H1 (cell line): ENCODE data around the gene CACNA1E. TPM values are rescaled to one million over a fixed set of nuclear protein-coding genes. Genes with fewer than 3 reads are reported as not detected.

Experiments used
- CTCF ChIA-PET: fragments of 300-600 bp; sonication (Branson Sonifier 250); formaldehyde crosslinking; loops from one replicate; lab custom pipeline; 2021; ENCODE audit not compliant: partially characterized antibody; lab: Charles Lee
- POLR2A ChIA-PET: fragments of 300-600 bp; sonication (Branson Sonifier 250); formaldehyde crosslinking; loops from one replicate; lab custom pipeline; 2021; ENCODE audit warnings: inconsistent platforms; ENCODE audit not compliant: partially characterized antibody; lab: Charles Lee
- DNase-seq, 2 experiments: peaks; one replicate each; pipeline versions ENCODE4 v3.0.0 to v3.0.0-alpha.2; 2010 to 2022; ENCODE audit warnings: low spot score in 2 of 2, low read depth in 1 of 2, mixed read lengths in 1 of 2
- FAIRE-seq: peaks from 2 replicates; lab custom pipeline; 2011; peaks lifted over from hg19 to GRCh38; lab: Jason Lieb, UNC
- H2AFZ ChIP-seq: 2 replicates; pipeline ENCODE4 v1.8.1; 2012; ENCODE audit warnings: low read length, inconsistent platforms
- H2AK5ac ChIP-seq: 2 replicates; pipeline ENCODE4 v1.6.1; 2013; ENCODE audit warnings: low read depth, low read length
- H2BK120ac ChIP-seq: replicated peaks from 2 replicates; pipeline ENCODE3; 2013; ENCODE audit warnings: low read depth, low read length, inconsistent platforms
- H2BK12ac ChIP-seq: 2 replicates; pipeline ENCODE4 v1.6.1; 2013; ENCODE audit warnings: low read depth, low read length
- H2BK15ac ChIP-seq: 2 replicates; pipeline ENCODE4 v1.6.1; 2013; ENCODE audit warnings: low read length
- H2BK20ac ChIP-seq: 2 replicates; pipeline ENCODE4 v1.6.1; 2013; ENCODE audit warnings: low read length
- H2BK5ac ChIP-seq: 2 replicates; pipeline ENCODE4 v1.6.1; 2013; ENCODE audit warnings: low read depth, low read length
- H3K14ac ChIP-seq: 2 replicates; pipeline ENCODE4 v1.6.1; 2013; ENCODE audit warnings: inconsistent platforms; ENCODE audit not compliant: insufficient read length
- H3K18ac ChIP-seq: 2 replicates; pipeline ENCODE4 v1.6.1; 2013; ENCODE audit warnings: low read length; ENCODE audit errors: extremely low read depth
- H3K23ac ChIP-seq: 2 replicates; pipeline ENCODE4 v1.6.1; 2013; ENCODE audit warnings: inconsistent platforms; ENCODE audit not compliant: insufficient read length
- H3K23me2 ChIP-seq: 2 replicates; pipeline ENCODE4 v1.6.1; 2013; ENCODE audit warnings: low read depth, low read length
- H3K27ac ChIP-seq: 2 replicates; pipeline ENCODE4 v1.6.1; 2011; ENCODE audit warnings: low read depth, low read length, inconsistent platforms
- H3K27me3 ChIP-seq, 4 experiments: replicated peaks in 1 of 4; 1 replicate in 1 of 4; 2 replicates in 3 of 4; pipeline versions ENCODE4 v1.6.1 to v1.8.1; 2011 to 2013; ENCODE audit warnings: low read length in 3 of 4, mild to moderate bottlenecking in 3 of 4, inconsistent platforms in 2 of 4, mixed read lengths in 2 of 4, moderate library complexity in 1 of 4; ENCODE audit not compliant: control insufficient read depth in 3 of 4, insufficient read depth in 3 of 4; ENCODE audit errors: extremely low read depth in 1 of 4
- H3K36me3 ChIP-seq, 4 experiments: 2 replicates each; pipeline versions ENCODE4 v1.6.1 to v1.8.1; 2011 to 2013; ENCODE audit warnings: mild to moderate bottlenecking in 4 of 4, low read length in 3 of 4, moderate library complexity in 2 of 4, control low read depth in 1 of 4, inconsistent platforms in 1 of 4; ENCODE audit not compliant: insufficient read depth in 4 of 4, control insufficient read depth in 2 of 4
- H3K4ac ChIP-seq: replicated peaks from 2 replicates; pipeline ENCODE3; 2013; ENCODE audit warnings: low read length, low read depth, mixed read lengths, inconsistent platforms; ENCODE audit not compliant: insufficient read length
- H3K4me1 ChIP-seq, 4 experiments: replicated peaks in 1 of 4; 1 replicate in 1 of 4; 2 replicates in 3 of 4; pipeline versions ENCODE4 v1.6.1 to v1.8.1; 2011 to 2013; ENCODE audit warnings: low read length in 3 of 4, inconsistent platforms in 2 of 4, mixed read lengths in 1 of 4; ENCODE audit not compliant: insufficient read depth in 4 of 4, control insufficient read depth in 3 of 4
- H3K4me2 ChIP-seq, 2 experiments: 2 replicates each; pipeline versions ENCODE4 v1.6.1 to v1.8.1; 2011 to 2013; ENCODE audit warnings: low read depth in 2 of 2, low read length in 2 of 2, control low read depth in 1 of 2, inconsistent platforms in 1 of 2, mild to moderate bottlenecking in 1 of 2; ENCODE audit not compliant: insufficient read depth in 1 of 2
- H3K4me3 ChIP-seq, 4 experiments: fragments of 200-600, 300-600 bp in 1 of 4; sonication (generic), shearing (Covaris generic), sonication (Bioruptor Twin) in 1 of 4; 2 replicates each; pipeline versions ENCODE4 v1.5.1 to v1.8.1; 2011 to 2016; ENCODE audit warnings: low read length in 4 of 4, low read depth in 3 of 4, control low read depth in 2 of 4, inconsistent platforms in 2 of 4, mild to moderate bottlenecking in 2 of 4, mixed read lengths in 1 of 4, moderate library complexity in 1 of 4; ENCODE audit not compliant: insufficient read depth in 2 of 4; ENCODE audit errors: extremely low read depth in 1 of 4
- H3K56ac ChIP-seq: replicated peaks from 2 replicates; pipeline ENCODE3; 2013; ENCODE audit warnings: low read depth, mild to moderate bottlenecking, mixed read lengths, low read length, inconsistent platforms; ENCODE audit not compliant: insufficient read length
- H3K79me1 ChIP-seq: 2 replicates; pipeline ENCODE4 v1.6.1; 2013; ENCODE audit warnings: low read depth, low read length, control low read depth
- H3K79me2 ChIP-seq, 2 experiments: 2 replicates each; pipeline versions ENCODE4 v1.6.1 to v1.8.1; 2012 to 2013; ENCODE audit warnings: low read length in 2 of 2, mild to moderate bottlenecking in 2 of 2, inconsistent platforms in 1 of 2; ENCODE audit not compliant: insufficient read depth in 2 of 2, control insufficient read depth in 1 of 2
- H3K9ac ChIP-seq, 4 experiments: replicated peaks in 1 of 4; 1 replicate in 1 of 4; 2 replicates in 3 of 4; pipeline versions ENCODE4 v1.6.1 to v1.8.1; 2011 to 2013; ENCODE audit warnings: low read depth in 3 of 4, low read length in 3 of 4, control low read depth in 2 of 4, mild to moderate bottlenecking in 2 of 4, moderate library complexity in 2 of 4, inconsistent platforms in 1 of 4; ENCODE audit errors: extremely low read depth in 1 of 4
- H3K9me3 ChIP-seq, 2 experiments: 2 replicates each; pipeline versions ENCODE4 v1.6.1 to v1.8.1; 2012 to 2013; ENCODE audit warnings: mild to moderate bottlenecking in 2 of 2, moderate library complexity in 2 of 2, control low read depth in 1 of 2, inconsistent platforms in 1 of 2, low read depth in 1 of 2, low read length in 1 of 2, mixed read lengths in 1 of 2; ENCODE audit not compliant: insufficient read depth in 2 of 2
- H4K20me1 ChIP-seq, 2 experiments: replicated peaks in 1 of 2; 2 replicates each; pipeline versions ENCODE3 to v1.8.1; 2011 to 2013; ENCODE audit warnings: inconsistent platforms in 2 of 2, low read length in 2 of 2, mild to moderate bottlenecking in 1 of 2; ENCODE audit not compliant: insufficient read depth in 2 of 2, control insufficient read depth in 1 of 2
- H4K5ac ChIP-seq: 2 replicates; pipeline ENCODE4 v1.6.1; 2013; ENCODE audit warnings: low read length, low read depth, mixed read lengths, inconsistent platforms; ENCODE audit not compliant: insufficient read length
- H4K8ac ChIP-seq: 2 replicates; pipeline ENCODE4 v1.8.0; 2013; ENCODE audit warnings: mild to moderate bottlenecking, moderate library complexity, low read length, inconsistent platforms; ENCODE audit not compliant: insufficient read depth; ENCODE audit errors: extremely low read depth
- H4K91ac ChIP-seq: replicated peaks from 2 replicates; pipeline ENCODE3; 2013; ENCODE audit warnings: low read length, mixed read lengths, inconsistent platforms; ENCODE audit not compliant: insufficient read length
- ATF3 ChIP-seq: IDR thresholded peaks from 2 replicates; pipeline ENCODE4 v1.6.1; 2011; ENCODE audit warnings: low read depth, mild to moderate bottlenecking, low read length; ENCODE audit not compliant: insufficient read depth
- CBX5 ChIP-seq: fragments of 300-800, 300-1000 bp; sonication (generic); IDR thresholded peaks from 2 replicates; pipeline ENCODE4 v1.7.1; 2016; ENCODE audit warnings: antibody characterized with exemption, low read length, low read depth
- CHD2 ChIP-seq: IDR thresholded peaks from 2 replicates; pipeline ENCODE4 v1.6.1; 2012; ENCODE audit warnings: low read length, improper control_type of control experiment
- CREB1 ChIP-seq: IDR thresholded peaks from 2 replicates; pipeline ENCODE4 v1.6.1; 2012; ENCODE audit warnings: inconsistent platforms
- EZH2 ChIP-seq: fragments of 200-600 bp; sonication (generic); IDR thresholded peaks from 2 replicates; pipeline ENCODE4 v1.7.1; 2012; ENCODE audit warnings: low read depth, mild to moderate bottlenecking, moderate library complexity, low read length, inconsistent platforms; ENCODE audit not compliant: severe bottlenecking
- JUN ChIP-seq: IDR thresholded peaks from 2 replicates; pipeline ENCODE4 v1.6.1; 2011; ENCODE audit warnings: low read depth, mild to moderate bottlenecking, improper control_type of control experiment, low read length
- POLR2A ChIP-seq, 2 experiments: IDR thresholded peaks; 1 replicate in 1 of 2; 2 replicates in 1 of 2; pipeline ENCODE4 v1.6.1; 2011; ENCODE audit warnings: low read depth in 2 of 2, low read length in 2 of 2, mild to moderate bottlenecking in 2 of 2; ENCODE audit errors: control extremely low read depth in 1 of 2
- SIN3A ChIP-seq, 2 experiments: IDR thresholded peaks in 1 of 2; conservative IDR thresholded peaks in 1 of 2; 2 replicates each; pipeline ENCODE4 v1.6.1; 2011 to 2012; ENCODE audit warnings: low read length in 2 of 2, improper control_type of control experiment in 1 of 2, low read depth in 1 of 2, mild to moderate bottlenecking in 1 of 2
- SIRT6 ChIP-seq: IDR thresholded peaks from one replicate; pipeline ENCODE4 v1.7.1; 2012; ENCODE audit warnings: low read length, inconsistent platforms
- TEAD4 ChIP-seq: IDR thresholded peaks from 2 replicates; pipeline ENCODE4 v1.6.1; 2012; ENCODE audit warnings: low read depth, low read length, inconsistent platforms, mixed read lengths
- USF2 ChIP-seq: IDR thresholded peaks from 2 replicates; pipeline ENCODE4 v1.6.1; 2011; ENCODE audit warnings: low read length, improper control_type of control experiment
- YY1 ChIP-seq: IDR thresholded peaks from 2 replicates; pipeline ENCODE4 v1.6.1; 2011; ENCODE audit warnings: low read depth, mild to moderate bottlenecking, low read length
- ZNF274 ChIP-seq: IDR thresholded peaks from 2 replicates; pipeline ENCODE4 v1.7.0; 2012; ENCODE audit warnings: low read length, borderline replicate concordance; ENCODE audit errors: extremely low read depth
- WGBS, 2 experiments: shearing (Covaris generic) in 1 of 2; methylation state at CpG; one replicate each; pipeline versions ENCODE4 v1.1.6 to v1.1.7; 2013 to 2015; ENCODE audit warnings: low lambda C conversion rate in 2 of 2, mixed read lengths in 2 of 2, inconsistent platforms in 1 of 2, low coverage in 1 of 2, missing lambda C conversion rate in 1 of 2; ENCODE audit not compliant: insufficient replicate concordance in 2 of 2, insufficient coverage in 1 of 2, insufficient read length in 1 of 2; ENCODE audit errors: extremely low coverage in 1 of 2, missing lambda C conversion rate in 1 of 2; 5-methylcytosine and 5-hydroxymethylcytosine counted together
- polyA plus RNA-seq, 7 experiments: library from polyadenylated mRNA; depleted of rRNA in 3 of 7; stranded (reverse) in 5 of 7; unstranded in 2 of 7; fragments of >200 nt in 5 of 7; fragments of 200-250 nt in 2 of 7; gene quantifications; 1 replicate in 5 of 7; 2 replicates in 1 of 7; 4 replicates in 1 of 7; pipeline versions ENCODE4 v1.2.1 to v1.2.3, GENCODE V29; 2011 to 2013; ENCODE audit warnings: missing spikeins in 2 of 7, mixed read lengths in 2 of 7
- total RNA-seq: library from RNA; stranded (reverse); fragmentation: NEBNext Ultra II Directional; extraction: Animal tissue kit (Norgen Biotek cat#: 25700); gene quantifications from 2 replicates; pipeline ENCODE4 v1.2.1, GENCODE V29; 2021

CACNA1E gene
- total and polyA plus RNA-seq, 2 of the 8 experiments (the other 6 are each of a cell fraction or from before 2014, with no cell fraction given) = 0.98 to 1.3 TPM

- no peak overlapping the region for H2BK20ac ChIP-seq
- ChIA-PET CTCF (no interaction called here), POLR2A (no interaction called here)
- H3K36me3 ChIP-seq = no peaks in the 10 kb centered on the region
- H3K23ac ChIP-seq = no peak overlapping the region
- no peaks in the 10 kb centered on the region for H3K79me1 ChIP-seq
- H3K4me1 ChIP-seq = no peaks in the 10 kb centered on the region
- DNase-seq (no peak), FAIRE-seq (no peak)
- H3K9ac ChIP-seq = no peak overlapping the region
- no peak overlapping the region for H3K18ac ChIP-seq
- H4K5ac ChIP-seq = no peak overlapping the region
- no peak overlapping the region for H3K27ac ChIP-seq
- H3K56ac ChIP-seq = no peak overlapping the region
- no peak overlapping the region for H2BK5ac ChIP-seq
- H3K4me2 ChIP-seq = no peak overlapping the region
- no peak overlapping the region for H2BK12ac ChIP-seq
- H3K9me3 ChIP-seq = no peaks in the 10 kb centered on the region
- no peaks in the 10 kb centered on the region for H4K20me1 ChIP-seq
- no peak overlapping the region for H3K4me3 ChIP-seq
- H3K4ac ChIP-seq = no peak overlapping the region
- no peaks in the 10 kb centered on the region for H3K27me3 ChIP-seq
- no peak overlapping the region for H2BK120ac ChIP-seq
- 93% methylated on average over 32 of the region's 32 CpGs; no CpG with 5 or more reads in 1 of the 2 experiments for WGBS, 2 experiments
- no peak overlapping the region for H2AK5ac ChIP-seq
- no peak overlapping the region for H3K14ac ChIP-seq
- H2AFZ ChIP-seq = no peak overlapping the region
- no peaks in the 10 kb centered on the region for H3K23me2 ChIP-seq
- no peaks in the 10 kb centered on the region for H3K79me2 ChIP-seq
- H4K91ac ChIP-seq = no peak overlapping the region
- no peak overlapping the region; the same call in 1 of the 2 replicates for H4K8ac ChIP-seq
- H2BK15ac ChIP-seq = no peak overlapping the region
- TF ChIP-seq YY1 = no peak
- TF ChIP-seq ATF3 = no peak
- TF ChIP-seq SIRT6 = no peak
- no peak for TF ChIP-seq JUN
- no peak for TF ChIP-seq CBX5
- TF ChIP-seq ZNF274 = no peak
- TF ChIP-seq USF2 = no peak
- no peak for TF ChIP-seq SIN3A (conservative IDR thresholded peaks at IDR 0.05 in 1 of 2, IDR thresholded peaks at IDR 0.05 in 1 of 2; ENCODE audit: low read depth in 1 of 2, low read length in 2 of 2)
- no peak for TF ChIP-seq EZH2
- TF ChIP-seq POLR2A (IDR thresholded peaks at IDR 0.05; ENCODE audit: control extremely low read depth in 1 of 2, low read depth in 2 of 2, low read length in 2 of 2) = no peak
- no peak for TF ChIP-seq TEAD4
- no peak for TF ChIP-seq CREB1
- TF ChIP-seq CHD2 = no peak
Measured at GRCh38 chr1:181798191-181798926, 315.0 kb downstream of the CACNA1E start.
